Adrenal gland (tissue), 12 donors: ENCODE measurements around the gene GTF2H1. TPM values are rescaled to one million over a fixed set of nuclear protein-coding genes. Genes with fewer than 3 reads are reported as not detected.
"Not testable (repeated sequence)": the region's sequence is repeated elsewhere in the genome, so short reads cannot be mapped to it uniquely, and the experiment has no call there.

Experiments
- DNase-seq, 7 donors: peaks; one replicate each; pipeline ENCODE4 v3.0.0-alpha.2; 2019 to 2020
- H3K27ac ChIP-seq, 5 donors: fragments of 200-600 bp; sonication (generic) in 4 of 5; 1 replicate in 3 of 5; 2 replicates in 2 of 5; pipeline versions ENCODE4 v1.5.1 to v1.8.0; 2016 to 2020; ENCODE audit warnings: mild to moderate bottlenecking in 1 of 5
- H3K27me3 ChIP-seq: fragments of 200-600 bp; 2 replicates; pipeline ENCODE4 v1.8.0; 2021
- H3K36me3 ChIP-seq, 2 donors: fragments of 200-600 bp; replicated peaks in 1 of 2; 1 replicate in 1 of 2; 2 replicates in 1 of 2; pipeline versions ENCODE4 v1.5.1 to v1.8.0; 2018 to 2022
- H3K4me1 ChIP-seq, 2 donors: fragments of 200-600 bp; replicated peaks in 1 of 2; 1 replicate in 1 of 2; 2 replicates in 1 of 2; pipeline versions ENCODE4 v1.5.1 to v1.8.0; 2018 to 2021
- H3K4me3 ChIP-seq, 4 donors: fragments of 200-600 bp; sonication (generic) in 3 of 4; one replicate each; pipeline ENCODE4 v1.5.1; 2016 to 2018
- H3K9me3 ChIP-seq, 3 donors: fragments of 200-600 bp; sonication (generic) in 1 of 3; replicated peaks in 1 of 3; 1 replicate in 2 of 3; 2 replicates in 1 of 3; pipeline versions ENCODE4 v1.5.1 to v1.8.0; 2016 to 2021
- POLR2A ChIP-seq, 2 donors: fragments of 450-650 bp; IDR thresholded peaks; one replicate each; pipeline ENCODE4 v1.6.1; 2017; ENCODE audit warnings: antibody characterized with exemption in 2 of 2, mild to moderate bottlenecking in 2 of 2, moderate library complexity in 1 of 2
- WGBS, 4 donors: extraction: QIAGEN DNeasy Blood & Tissue Kit in 2 of 4; methylation state at CpG; one replicate each; pipeline versions ENCODE4 v1.1.5 to v1.1.7; 2013 to 2017; 5-methylcytosine and 5-hydroxymethylcytosine counted together
- intact Hi-C, 2 donors: fragments of 100-400 bp; cut with DNase I; formaldehyde crosslinking; loops; one replicate each; pipeline versions ENCODE4 v1.14.1 to v1.15.0; 2022 to 2023
- polyA plus RNA-seq, 3 donors: library from polyadenylated mRNA; stranded (reverse); fragments of 200-250 nt in 2 of 3; fragments of 350-450 nt in 1 of 3; fragmentation: Illumina TruSeq in 1 of 3; extraction: RNeasy Lipid Tissue Mini Kit (QIAGEN cat#74804) in 1 of 3; gene quantifications; one replicate each; pipeline ENCODE4 v1.2.3, GENCODE V29; 2013 to 2014
- total RNA-seq, 9 donors: library from RNA; depleted of rRNA in 4 of 9; stranded (reverse); fragments of >200 nt in 4 of 9; fragments of 120-200 nt in 1 of 9; fragmentation: NEBNext Ultra II Directional in 1 of 9; extraction: Animal tissue kit (Norgen Biotek cat#: 25700) in 1 of 9; gene quantifications; one replicate each; pipeline versions ENCODE4 v1.1.0 to v1.2.4, GENCODE V29; 2013 to 2023
- TF ChIP-seq, protein P1 (sequence below), 6 experiments: fragments of 450-650 bp in 4 of 6; fragments of 200-600 bp in 2 of 6; sonication (generic) in 1 of 6; IDR thresholded peaks; 1 replicate in 5 of 6; 2 replicates in 1 of 6; pipeline versions ENCODE4 v1.5.1 to v1.8.0; 2016 to 2021; ENCODE audit warnings: antibody characterized with exemption in 6 of 6, mild to moderate bottlenecking in 2 of 6, moderate library complexity in 1 of 6
- donor health status: healthy with polysubstance abuse.
- donor health status: Bipolar disorder and iron deficiency.
- donor health status: DM: yes; HTN: yes; CAD: no.
- donor health status: DM: no; HTN: no; CAD: no.
- donor health status: DM: no; HTN: no; CAD: no.
- donor health status: DM: yes; HTN: yes; CAD: no.

GTF2H1 gene
- total and polyA plus RNA-seq, 12 donors: 18.0 to 86.4 (median 44.4) TPM

DNA sequence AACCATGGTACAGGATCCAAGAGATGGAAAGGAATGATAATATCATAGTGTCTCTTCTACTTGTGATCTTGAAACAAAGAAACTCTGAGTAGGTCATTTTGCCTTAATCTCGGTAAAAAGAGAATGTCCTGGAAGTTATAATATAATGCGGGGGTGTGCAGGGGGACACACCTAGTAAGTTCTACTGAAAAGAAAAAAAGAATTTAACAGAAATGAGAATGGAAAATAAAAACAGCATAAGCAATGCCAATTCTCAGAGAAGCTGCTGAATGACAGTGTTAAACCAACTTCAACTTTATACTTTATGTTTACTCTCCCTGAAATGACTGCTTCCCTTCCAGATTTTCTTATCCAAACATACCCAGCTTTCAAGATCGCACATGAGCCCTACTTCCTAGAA is 2.5 kb upstream of the GTF2H1 start:
- intact Hi-C loops: loop anchor here in 1 of 2 donors (10.0 kb wide), 2 partner anchors 75 to 205 kb away; partner anchors contain the start of genes LDHA and TSG101
- no peak for DNase-seq
- WGBS, 4 donors: 91 to 94% (median 94%) methylated on average over 3 of the region's 3 CpGs
- no peaks in the 10 kb centered on the region for H3K27me3 ChIP-seq
- peaks cover 30 to 42% of the 10 kb centered on the region in 2 donors for H3K4me1 ChIP-seq
- TF ChIP-seq POLR2A (IDR thresholded peaks at IDR 0.05): no peak
- TF ChIP-seq, protein P1, sequence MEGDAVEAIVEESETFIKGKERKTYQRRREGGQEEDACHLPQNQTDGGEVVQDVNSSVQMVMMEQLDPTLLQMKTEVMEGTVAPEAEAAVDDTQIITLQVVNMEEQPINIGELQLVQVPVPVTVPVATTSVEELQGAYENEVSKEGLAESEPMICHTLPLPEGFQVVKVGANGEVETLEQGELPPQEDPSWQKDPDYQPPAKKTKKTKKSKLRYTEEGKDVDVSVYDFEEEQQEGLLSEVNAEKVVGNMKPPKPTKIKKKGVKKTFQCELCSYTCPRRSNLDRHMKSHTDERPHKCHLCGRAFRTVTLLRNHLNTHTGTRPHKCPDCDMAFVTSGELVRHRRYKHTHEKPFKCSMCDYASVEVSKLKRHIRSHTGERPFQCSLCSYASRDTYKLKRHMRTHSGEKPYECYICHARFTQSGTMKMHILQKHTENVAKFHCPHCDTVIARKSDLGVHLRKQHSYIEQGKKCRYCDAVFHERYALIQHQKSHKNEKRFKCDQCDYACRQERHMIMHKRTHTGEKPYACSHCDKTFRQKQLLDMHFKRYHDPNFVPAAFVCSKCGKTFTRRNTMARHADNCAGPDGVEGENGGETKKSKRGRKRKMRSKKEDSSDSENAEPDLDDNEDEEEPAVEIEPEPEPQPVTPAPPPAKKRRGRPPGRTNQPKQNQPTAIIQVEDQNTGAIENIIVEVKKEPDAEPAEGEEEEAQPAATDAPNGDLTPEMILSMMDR (IDR thresholded peaks at IDR 0.05): no peak
- no peak overlapping the region for H3K4me3 ChIP-seq
- H3K36me3 ChIP-seq: no peaks in the 10 kb centered on the region
- no peak overlapping the region for H3K27ac ChIP-seq
- no peaks in the 10 kb centered on the region for H3K9me3 ChIP-seq

DNA sequence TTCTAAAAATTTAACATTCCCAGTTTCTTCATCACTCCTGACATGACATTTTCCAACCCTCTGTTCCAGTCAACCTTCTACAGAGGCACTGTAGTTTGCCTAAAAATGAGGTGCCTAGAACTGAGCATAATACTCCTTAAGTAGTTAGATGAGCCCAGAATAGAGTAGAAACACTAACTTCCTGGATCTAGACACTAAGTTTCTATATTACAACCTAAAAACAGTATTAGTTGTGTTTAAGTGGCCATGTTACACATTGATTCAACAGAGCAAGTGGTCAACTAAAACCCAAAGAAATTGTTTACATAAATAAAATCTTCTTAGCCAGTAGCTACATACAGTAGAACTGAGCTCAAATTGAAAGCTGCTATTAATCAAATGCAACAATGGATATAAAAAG is 1.8 kb upstream of the GTF2H1 start:
- H3K4me1 ChIP-seq: peaks cover 30 to 49% of the 10 kb centered on the region in 2 donors
- TF ChIP-seq, protein P1 (IDR thresholded peaks at IDR 0.05): no peak
- TF ChIP-seq POLR2A (IDR thresholded peaks at IDR 0.05): no peak
- no peaks in the 10 kb centered on the region for H3K9me3 ChIP-seq
- no peaks in the 10 kb centered on the region for H3K27me3 ChIP-seq
- no peak for DNase-seq
- H3K4me3 ChIP-seq: peak overlapping the region in 1 of 4 donors; percentile 64
- peak overlapping the region in 1 of 5 donors; percentile 99 for H3K27ac ChIP-seq
- intact Hi-C loops: loop anchor here in 1 of 2 donors (10.0 kb wide), 2 partner anchors 74 to 204 kb away; partner anchors contain the start of genes LDHA and TSG101
- no peaks in the 10 kb centered on the region for H3K36me3 ChIP-seq

- Histone ChIP-seq H3K36me3 (peaks cover 0 to 3% of the 10 kb centered on the region in 2 donors), H3K27me3 (no peaks in the 10 kb centered on the region), H3K4me1 (peaks cover 30 to 53% of the 10 kb centered on the region in 2 donors), H3K27ac (peak overlapping the region; percentile 91 to 99 (median 97)), H3K9me3 (no peaks in the 10 kb centered on the region), H3K4me3 (peak overlapping the region; percentile 15 to 89 (median 75))
- no peak for DNase-seq
- TF ChIP-seq, protein P1 (IDR thresholded peaks at IDR 0.05): no peak
- no peak for TF ChIP-seq POLR2A (IDR thresholded peaks at IDR 0.05)
- 1 to 5% (median 5%) methylated on average over 4 of the region's 4 CpGs for whole genome bisulfite sequencing, 4 donors
- intact Hi-C loops: loop anchor here in 1 of 2 donors (10.0 kb wide), 2 partner anchors 73 to 203 kb away; partner anchors contain the start of genes LDHA and TSG101
These were observed 794 bp upstream of the GTF2H1 start for GRCh38 chr11:18321578-18321968.

DNA sequence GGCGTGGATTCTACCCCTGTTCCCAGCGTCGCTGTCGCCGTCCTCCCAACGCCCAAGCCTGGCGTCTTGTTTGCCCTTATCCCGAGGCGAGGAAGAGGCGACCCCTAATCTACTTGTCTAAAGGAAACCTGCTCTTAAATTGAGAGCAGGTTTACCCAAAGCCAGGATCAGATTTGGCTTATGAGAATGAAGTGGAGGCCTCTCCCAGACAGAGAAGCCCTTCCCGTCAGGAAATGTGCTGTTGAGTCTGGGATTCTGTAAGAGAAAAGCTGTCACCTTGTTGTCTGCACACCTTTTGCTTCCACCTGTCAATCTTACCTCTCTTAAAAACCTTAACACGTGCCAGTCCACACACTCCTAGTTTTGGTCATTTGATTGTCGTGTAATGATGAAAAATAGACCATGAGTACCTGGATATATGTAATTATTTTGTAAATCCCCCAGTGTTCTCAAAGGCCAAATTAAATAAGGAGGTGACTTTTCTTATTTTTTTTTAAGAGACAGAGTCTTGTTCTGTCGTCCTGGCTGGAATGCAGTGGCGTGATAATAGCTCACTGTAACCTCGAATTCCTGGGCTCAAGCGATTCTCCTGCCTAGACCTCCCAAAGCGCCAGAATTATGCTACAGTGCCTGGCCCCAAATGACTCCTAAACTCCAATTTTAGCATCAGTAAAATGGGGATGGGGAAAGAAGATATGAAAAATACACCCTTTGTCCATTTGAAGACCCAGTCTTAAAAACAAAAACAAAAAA is 627 bp downstream of the GTF2H1 start:
- peak overlapping the region in 4 of 5 donors; percentile 95 to 99 (median 98) for H3K27ac ChIP-seq
- peaks cover 0 to 11% of the 10 kb centered on the region in 2 donors for H3K36me3 ChIP-seq
- no peaks in the 10 kb centered on the region for H3K9me3 ChIP-seq
- intact Hi-C loops: loop anchor here in 1 of 2 donors (10.0 kb wide), 2 partner anchors 72 to 202 kb away; partner anchors contain the start of genes LDHA and TSG101
- 11 to 22% (median 11%) methylated on average over 10 to 18 of the region's 18 CpGs for WGBS, 4 donors
- H3K27me3 ChIP-seq: no peaks in the 10 kb centered on the region
- peak overlapping the region; percentile 32 to 89 (median 75) for H3K4me3 ChIP-seq
- peaks cover 30 to 53% of the 10 kb centered on the region in 2 donors for H3K4me1 ChIP-seq
- no peak for TF ChIP-seq POLR2A (IDR thresholded peaks at IDR 0.05)
- TF ChIP-seq, protein P1 (IDR thresholded peaks at IDR 0.05): no peak
- DNase-seq: no peak

- H3K9me3 ChIP-seq, H3K4me3 ChIP-seq, H3K27me3 ChIP-seq, DNase-seq, H3K27ac ChIP-seq: not testable (repeated sequence)
- H3K36me3 ChIP-seq: peaks cover 0 to 11% of the 10 kb centered on the region in 2 donors
- WGBS, 4 donors: 83 to 91% (median 90%) methylated on average over 11 of the region's 11 CpGs
- H3K4me1 ChIP-seq: peaks cover 30 to 55% of the 10 kb centered on the region in 2 donors
- intact Hi-C loops: loop anchor here in 1 of 2 donors (10.0 kb wide), 2 partner anchors 71 to 201 kb away; partner anchors contain the start of genes LDHA and TSG101
These were observed 1.5 kb downstream of the GTF2H1 start for GRCh38 chr11:18323881-18324280.
